ENCODE results near the gene IGFBP6. TPM values are rescaled to one million over a fixed set of nuclear protein-coding genes. Genes with fewer than 3 reads are reported as not detected.

The IGFBP6 gene
- total RNA-seq, 3 donors from 2014 or later (not counting 1 experiment from before 2014, with no cell fraction given) = 0.61 TPM; not detected in 2

DNA sequence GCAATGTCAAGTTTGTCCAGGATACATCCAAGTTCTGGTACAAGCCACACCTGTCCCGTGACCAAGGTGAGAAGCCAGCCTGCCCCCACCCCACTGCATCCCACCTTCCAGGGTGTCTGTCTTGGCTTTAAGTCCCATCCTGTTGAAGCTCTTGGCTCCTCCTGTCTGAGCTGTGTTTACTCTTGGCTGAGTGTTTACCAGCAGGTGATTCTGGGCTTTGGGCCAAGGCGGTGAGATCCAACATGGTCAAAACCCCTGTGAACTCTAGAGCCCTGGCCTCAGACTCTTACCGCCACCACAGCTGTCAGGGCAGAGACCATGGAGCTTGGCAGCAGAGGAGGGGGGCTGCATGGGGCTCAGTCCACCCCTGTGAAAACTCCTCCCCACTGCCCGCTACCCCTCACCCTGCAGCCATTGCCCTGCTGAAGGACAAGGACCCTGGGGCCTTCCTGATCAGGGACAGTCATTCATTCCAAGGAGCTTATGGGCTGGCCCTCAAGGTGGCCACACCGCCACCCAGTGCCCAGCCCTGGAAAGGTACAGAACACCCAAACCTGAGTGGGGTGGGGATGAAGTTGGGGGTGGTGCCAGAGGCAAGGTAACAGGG, 36.0 kb upstream of the IGFBP6 start:
- TF ChIP-seq, protein P1, sequence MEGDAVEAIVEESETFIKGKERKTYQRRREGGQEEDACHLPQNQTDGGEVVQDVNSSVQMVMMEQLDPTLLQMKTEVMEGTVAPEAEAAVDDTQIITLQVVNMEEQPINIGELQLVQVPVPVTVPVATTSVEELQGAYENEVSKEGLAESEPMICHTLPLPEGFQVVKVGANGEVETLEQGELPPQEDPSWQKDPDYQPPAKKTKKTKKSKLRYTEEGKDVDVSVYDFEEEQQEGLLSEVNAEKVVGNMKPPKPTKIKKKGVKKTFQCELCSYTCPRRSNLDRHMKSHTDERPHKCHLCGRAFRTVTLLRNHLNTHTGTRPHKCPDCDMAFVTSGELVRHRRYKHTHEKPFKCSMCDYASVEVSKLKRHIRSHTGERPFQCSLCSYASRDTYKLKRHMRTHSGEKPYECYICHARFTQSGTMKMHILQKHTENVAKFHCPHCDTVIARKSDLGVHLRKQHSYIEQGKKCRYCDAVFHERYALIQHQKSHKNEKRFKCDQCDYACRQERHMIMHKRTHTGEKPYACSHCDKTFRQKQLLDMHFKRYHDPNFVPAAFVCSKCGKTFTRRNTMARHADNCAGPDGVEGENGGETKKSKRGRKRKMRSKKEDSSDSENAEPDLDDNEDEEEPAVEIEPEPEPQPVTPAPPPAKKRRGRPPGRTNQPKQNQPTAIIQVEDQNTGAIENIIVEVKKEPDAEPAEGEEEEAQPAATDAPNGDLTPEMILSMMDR (IDR thresholded peaks at IDR 0.05) = no peak
- Mint-ChIP-seq H3K4me3 (no peak overlapping the region), H3K27me3 (ENCODE audit: low read depth in 2 of 2) (peaks cover 0 to 2% of the 10 kb centered on the region in 2 donors), H3K4me1 (peaks cover 2 to 14% of the 10 kb centered on the region in 2 donors), H3K27ac (no peak overlapping the region), H3K36me3 (no peaks in the 10 kb centered on the region), H3K9me3 (no peaks in the 10 kb centered on the region)
- H3K4me1 ChIP-seq (ENCODE audit: control insufficient read depth, insufficient read depth, low read length) = no peaks in the 10 kb centered on the region
- ATAC-seq (peak in 1 of 3 donors; percentile 11), DNase-seq (no peak)
- intact Hi-C loops (cut with micrococcal nuclease) = loop anchor here (10.0 kb wide), 1 partner anchor 283 kb away; no protein-coding TSS in a partner anchor
- H3K36me3 ChIP-seq (ENCODE audit: control insufficient read depth, insufficient read depth, low read length) = peaks cover 25% of the 10 kb centered on the region
- no peak overlapping the region for H3K27ac ChIP-seq (ENCODE audit: low read length)
- WGBS (ENCODE audit: insufficient coverage) = 85% methylated on average over 5 of the region's 5 CpGs
- H3K4me3 ChIP-seq (ENCODE audit: low read length) = no peak overlapping the region
- no peaks in the 10 kb centered on the region for H3K9me3 ChIP-seq (ENCODE audit: control insufficient read depth, insufficient read depth, low read length)
- no peaks in the 10 kb centered on the region for H3K27me3 ChIP-seq (ENCODE audit: control insufficient read depth, insufficient read depth, low read length)

DNA sequence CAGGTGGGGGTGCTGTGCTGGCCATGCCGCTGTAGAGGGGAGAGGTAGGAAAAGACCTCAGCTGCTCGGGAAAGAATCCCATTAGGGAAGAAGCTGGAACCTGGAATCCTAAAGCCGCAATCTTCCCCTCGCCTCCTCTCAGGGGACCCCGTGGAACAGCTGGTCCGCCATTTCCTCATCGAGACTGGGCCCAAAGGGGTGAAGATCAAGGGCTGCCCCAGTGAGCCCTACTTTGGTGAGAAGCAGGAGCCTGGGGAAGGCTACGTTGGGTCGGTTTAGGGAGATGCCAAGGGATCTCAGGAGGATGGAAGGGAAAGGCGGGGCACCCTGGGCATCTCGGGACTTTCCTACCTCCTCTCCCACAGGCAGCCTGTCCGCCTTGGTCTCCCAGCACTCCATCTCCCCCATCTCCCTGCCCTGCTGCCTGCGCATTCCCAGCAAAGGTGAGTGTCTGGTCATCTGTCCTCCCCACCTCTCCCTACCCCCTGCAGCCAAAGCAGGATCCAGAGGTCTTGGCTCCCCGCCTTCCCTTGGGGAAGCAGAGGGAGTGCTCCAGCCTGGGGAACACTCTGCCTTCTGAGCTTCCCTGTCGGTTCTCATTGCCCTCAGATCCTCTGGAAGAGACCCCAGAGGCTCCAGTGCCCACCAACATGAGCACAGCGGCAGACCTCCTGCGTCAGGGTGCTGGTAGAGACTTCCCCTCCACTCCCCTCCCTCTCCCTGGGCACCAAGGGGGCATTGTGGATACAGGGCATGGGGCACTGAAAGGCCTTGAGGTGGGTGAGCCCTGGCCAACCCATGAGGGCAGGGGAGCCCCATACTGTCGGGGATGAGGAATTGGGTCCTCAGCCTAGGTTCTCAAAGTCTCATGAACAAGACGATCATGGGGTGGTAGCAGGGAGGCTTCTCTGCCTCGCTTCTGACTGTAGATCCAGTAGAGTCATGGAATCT, 35.2 kb upstream of the IGFBP6 start:
- H3K27ac ChIP-seq (ENCODE audit: low read length) = no peak overlapping the region
- intact Hi-C loops (cut with micrococcal nuclease) = loop anchor here (10.0 kb wide), 1 partner anchor 283 kb away; no protein-coding TSS in a partner anchor
- no peak overlapping the region for H3K27ac Mint-ChIP-seq
- H3K9me3 Mint-ChIP-seq = no peaks in the 10 kb centered on the region
- DNase-seq (no peak), ATAC-seq (no peak)
- TF ChIP-seq, protein P1 (IDR thresholded peaks at IDR 0.05) = no peak
- H3K36me3 Mint-ChIP-seq = no peaks in the 10 kb centered on the region
- H3K27me3 ChIP-seq (ENCODE audit: control insufficient read depth, insufficient read depth, low read length) = no peaks in the 10 kb centered on the region
- peaks cover 31% of the 10 kb centered on the region for H3K36me3 ChIP-seq (ENCODE audit: control insufficient read depth, insufficient read depth, low read length)
- H3K4me1 ChIP-seq (ENCODE audit: control insufficient read depth, insufficient read depth, low read length) = no peaks in the 10 kb centered on the region
- H3K4me3 ChIP-seq (ENCODE audit: low read length) = no peak overlapping the region
- H3K27me3 Mint-ChIP-seq (ENCODE audit: low read depth in 2 of 2) = peaks cover 0 to 2% of the 10 kb centered on the region in 2 donors
- no peak overlapping the region for H3K4me3 Mint-ChIP-seq
- peaks cover 0 to 14% of the 10 kb centered on the region in 2 donors for H3K4me1 Mint-ChIP-seq
- 83% methylated on average over 18 of the region's 20 CpGs for WGBS (ENCODE audit: insufficient coverage)
- no peaks in the 10 kb centered on the region for H3K9me3 ChIP-seq (ENCODE audit: control insufficient read depth, insufficient read depth, low read length)

GRCh38 chr12:53062977-53063707, 34.3 kb upstream of the IGFBP6 start:
- Histone ChIP-seq H3K36me3 (ENCODE audit: control insufficient read depth, insufficient read depth, low read length) (peaks cover 34% of the 10 kb centered on the region), H3K9me3 (ENCODE audit: control insufficient read depth, insufficient read depth, low read length) (no peaks in the 10 kb centered on the region), H3K27ac (ENCODE audit: low read length) (no peak overlapping the region), H3K4me1 (ENCODE audit: control insufficient read depth, insufficient read depth, low read length) (no peaks in the 10 kb centered on the region), H3K4me3 (ENCODE audit: low read length) (no peak overlapping the region), H3K27me3 (ENCODE audit: control insufficient read depth, insufficient read depth, low read length) (no peaks in the 10 kb centered on the region)
- Mint-ChIP-seq H3K4me3 (no peak overlapping the region), H3K27ac (no peak overlapping the region), H3K9me3 (no peaks in the 10 kb centered on the region), H3K27me3 (ENCODE audit: low read depth in 2 of 2) (peaks cover 0 to 2% of the 10 kb centered on the region in 2 donors), H3K36me3 (no peaks in the 10 kb centered on the region), H3K4me1 (peaks cover 0 to 14% of the 10 kb centered on the region in 2 donors)
- TF ChIP-seq, protein P1 (IDR thresholded peaks at IDR 0.05) = no peak
- DNase-seq = no peak
- intact Hi-C loops (cut with micrococcal nuclease) = loop anchor here (10.0 kb wide), 1 partner anchor 282 kb away; no protein-coding TSS in a partner anchor
- no peak for ATAC-seq
- 92% methylated on average over 14 of the region's 14 CpGs for WGBS (ENCODE audit: insufficient coverage)
